Measurements from ENCODE around the gene RASSF4.

- TF ChIP-seq GATA2 (IDR thresholded peaks at IDR 0.05; ENCODE audit: low read depth, low read length): no peak
- TF ChIP-seq GATA3 (IDR thresholded peaks at IDR 0.05; ENCODE audit: low read depth, low read length): no peak
Observed at GRCh38 chr10:44956226-44956625, 3.4 kb upstream of the RASSF4 start.

Data from SH-SY5Y (cell line).